ENCODE measurements around the gene IL13RA1.

Gene IL13RA1

GRCh38 chrX:118726887-118727685 lies at the start of gene IL13RA1:
Gene IL13RA1 (plus strand): TSS chrX:118727606. CDS start chrX:118727639, 33 bp downstream.
- Histone ChIP-seq H3K27ac (ENCODE audit: low read length) (peak within 1 kb of the TSS; percentile 84), H3K4me1 (ENCODE audit: control insufficient read depth, insufficient read depth, low read length) (peaks cover 15% of the 10 kb centered on the region), H3K9ac (ENCODE audit: low read length in 2 of 2) (peak within 1 kb of the TSS; percentile 71 to 74)

GRCh38 chrX:118679290-118679689 lies 48.1 kb upstream of the IL13RA1 start:
- Histone ChIP-seq H3K4me3 (ENCODE audit: low read length in 2 of 2) (no peak overlapping the region), H3K27me3 (ENCODE audit: control insufficient read depth in 1 of 2, insufficient read depth in 2 of 2, low read length in 2 of 2) (no peaks in the 10 kb centered on the region), H3K9me3 (ENCODE audit: control insufficient read depth in 2 of 2, low read length in 2 of 2) (no peaks in the 10 kb centered on the region), H3K27ac (ENCODE audit: low read length) (no peak overlapping the region), H3K36me3 (ENCODE audit: control insufficient read depth in 2 of 2, insufficient read depth in 2 of 2, low read length in 2 of 2) (peaks cover 0 to 8% of the 10 kb centered on the region in 2 donors), H3K4me1 (ENCODE audit: control insufficient read depth, insufficient read depth, low read length) (no peaks in the 10 kb centered on the region), H3K9ac (ENCODE audit: low read length in 2 of 2) (no peak overlapping the region)

More at GRCh38 chrX:118726887-118727685, at the start of gene IL13RA1:
- peak within 1 kb of the TSS; percentile 73 to 74 for H3K4me3 ChIP-seq (ENCODE audit: low read length in 2 of 2)
- peaks cover 0 to 3% of the 10 kb centered on the region in 2 donors for H3K27me3 ChIP-seq (ENCODE audit: control insufficient read depth in 1 of 2, insufficient read depth in 2 of 2, low read length in 2 of 2)
- no peaks in the 10 kb centered on the region for H3K9me3 ChIP-seq (ENCODE audit: control insufficient read depth in 2 of 2, low read length in 2 of 2)
- H3K36me3 ChIP-seq (ENCODE audit: control insufficient read depth in 2 of 2, insufficient read depth in 2 of 2, low read length in 2 of 2), result no peaks in the 10 kb centered on the region

GRCh38 chrX:118682258-118683014 lies 45.0 kb upstream of the IL13RA1 start:
- H3K27me3 ChIP-seq (ENCODE audit: control insufficient read depth in 1 of 2, insufficient read depth in 2 of 2, low read length in 2 of 2), result no peaks in the 10 kb centered on the region
- no peaks in the 10 kb centered on the region for H3K9me3 ChIP-seq (ENCODE audit: control insufficient read depth in 2 of 2, low read length in 2 of 2)
- no peak overlapping the region for H3K27ac ChIP-seq (ENCODE audit: low read length)
- H3K36me3 ChIP-seq (ENCODE audit: control insufficient read depth in 2 of 2, insufficient read depth in 2 of 2, low read length in 2 of 2), result peaks cover 0 to 1% of the 10 kb centered on the region in 2 donors
- no peaks in the 10 kb centered on the region for H3K4me1 ChIP-seq (ENCODE audit: control insufficient read depth, insufficient read depth, low read length)
- no peak overlapping the region for H3K4me3 ChIP-seq (ENCODE audit: low read length in 2 of 2)
- H3K9ac ChIP-seq (ENCODE audit: low read length in 2 of 2), result no peak overlapping the region

GRCh38 chrX:118685393-118685792 lies 42.0 kb upstream of the IL13RA1 start:
- no peak overlapping the region for H3K4me3 ChIP-seq (ENCODE audit: low read length in 2 of 2)
- no peaks in the 10 kb centered on the region for H3K4me1 ChIP-seq (ENCODE audit: control insufficient read depth, insufficient read depth, low read length)
- H3K9ac ChIP-seq (ENCODE audit: low read length in 2 of 2), result no peak overlapping the region
- H3K27ac ChIP-seq (ENCODE audit: low read length), result no peak overlapping the region
- H3K9me3 ChIP-seq (ENCODE audit: control insufficient read depth in 2 of 2, low read length in 2 of 2), result no peaks in the 10 kb centered on the region
- H3K36me3 ChIP-seq (ENCODE audit: control insufficient read depth in 2 of 2, insufficient read depth in 2 of 2, low read length in 2 of 2), result no peaks in the 10 kb centered on the region
- no peaks in the 10 kb centered on the region for H3K27me3 ChIP-seq (ENCODE audit: control insufficient read depth in 1 of 2, insufficient read depth in 2 of 2, low read length in 2 of 2)

GRCh38 chrX:118688935-118689334 lies 38.5 kb upstream of the IL13RA1 start:
- H3K9ac ChIP-seq (ENCODE audit: low read length in 2 of 2), result no peak overlapping the region
- H3K4me1 ChIP-seq (ENCODE audit: control insufficient read depth, insufficient read depth, low read length), result no peaks in the 10 kb centered on the region
- H3K27ac ChIP-seq (ENCODE audit: low read length), result no peak overlapping the region
- H3K9me3 ChIP-seq (ENCODE audit: control insufficient read depth in 2 of 2, low read length in 2 of 2), result no peaks in the 10 kb centered on the region
- no peaks in the 10 kb centered on the region for H3K36me3 ChIP-seq (ENCODE audit: control insufficient read depth in 2 of 2, insufficient read depth in 2 of 2, low read length in 2 of 2)
- no peak overlapping the region for H3K4me3 ChIP-seq (ENCODE audit: low read length in 2 of 2)
- H3K27me3 ChIP-seq (ENCODE audit: control insufficient read depth in 1 of 2, insufficient read depth in 2 of 2, low read length in 2 of 2), result no peaks in the 10 kb centered on the region

DNA sequence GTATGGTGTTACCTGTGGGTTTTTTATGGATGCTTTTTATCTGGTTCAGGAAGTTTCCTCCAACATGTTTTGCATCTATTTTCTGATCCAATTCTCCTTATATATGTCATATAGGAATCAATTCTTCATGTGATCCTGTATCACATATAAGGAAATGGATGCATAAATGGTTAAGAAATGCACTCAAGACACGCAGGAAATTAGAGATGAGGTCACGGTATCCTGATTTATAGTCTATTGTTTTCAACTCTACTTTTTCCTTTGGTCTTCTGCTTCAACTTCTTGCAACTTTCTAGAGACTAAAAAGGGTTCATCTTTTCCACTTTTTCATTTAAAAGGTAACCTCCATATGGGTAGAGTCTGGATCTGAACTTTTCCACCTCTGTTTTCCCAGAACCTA lies 33.6 kb upstream of the IL13RA1 start:
- Histone ChIP-seq H3K4me1 (ENCODE audit: control insufficient read depth, insufficient read depth, low read length) (no peaks in the 10 kb centered on the region), H3K9me3 (ENCODE audit: control insufficient read depth in 2 of 2, low read length in 2 of 2) (no peaks in the 10 kb centered on the region), H3K27ac (ENCODE audit: low read length) (no peak overlapping the region), H3K4me3 (ENCODE audit: low read length in 2 of 2) (no peak overlapping the region), H3K27me3 (ENCODE audit: control insufficient read depth in 1 of 2, insufficient read depth in 2 of 2, low read length in 2 of 2) (no peaks in the 10 kb centered on the region), H3K36me3 (ENCODE audit: control insufficient read depth in 2 of 2, insufficient read depth in 2 of 2, low read length in 2 of 2) (no peaks in the 10 kb centered on the region), H3K9ac (ENCODE audit: low read length in 2 of 2) (no peak overlapping the region)

GRCh38 chrX:118694638-118695037 lies 32.8 kb upstream of the IL13RA1 start:
- Histone ChIP-seq H3K4me3 (ENCODE audit: low read length in 2 of 2) (no peak overlapping the region), H3K36me3 (ENCODE audit: control insufficient read depth in 2 of 2, insufficient read depth in 2 of 2, low read length in 2 of 2) (no peaks in the 10 kb centered on the region), H3K27ac (ENCODE audit: low read length) (no peak overlapping the region), H3K9ac (ENCODE audit: low read length in 2 of 2) (no peak overlapping the region), H3K27me3 (ENCODE audit: control insufficient read depth in 1 of 2, insufficient read depth in 2 of 2, low read length in 2 of 2) (peaks cover 0 to 3% of the 10 kb centered on the region in 2 donors), H3K9me3 (ENCODE audit: control insufficient read depth in 2 of 2, low read length in 2 of 2) (no peaks in the 10 kb centered on the region), H3K4me1 (ENCODE audit: control insufficient read depth, insufficient read depth, low read length) (no peaks in the 10 kb centered on the region)

- no peak overlapping the region for H3K27ac ChIP-seq (ENCODE audit: low read length)
- no peak overlapping the region for H3K9ac ChIP-seq (ENCODE audit: low read length in 2 of 2)
- H3K27me3 ChIP-seq (ENCODE audit: control insufficient read depth in 1 of 2, insufficient read depth in 2 of 2, low read length in 2 of 2), result peaks cover 0 to 3% of the 10 kb centered on the region in 2 donors
- H3K36me3 ChIP-seq (ENCODE audit: control insufficient read depth in 2 of 2, insufficient read depth in 2 of 2, low read length in 2 of 2), result no peaks in the 10 kb centered on the region
- H3K9me3 ChIP-seq (ENCODE audit: control insufficient read depth in 2 of 2, low read length in 2 of 2), result no peaks in the 10 kb centered on the region
- no peak overlapping the region for H3K4me3 ChIP-seq (ENCODE audit: low read length in 2 of 2)
- no peaks in the 10 kb centered on the region for H3K4me1 ChIP-seq (ENCODE audit: control insufficient read depth, insufficient read depth, low read length)
These were observed 28.8 kb upstream of the IL13RA1 start for GRCh38 chrX:118698516-118699170.

- H3K9me3 ChIP-seq (ENCODE audit: control insufficient read depth in 2 of 2, low read length in 2 of 2), result no peaks in the 10 kb centered on the region
These were observed 24.7 kb upstream of the IL13RA1 start for GRCh38 chrX:118702741-118703140.

DNA sequence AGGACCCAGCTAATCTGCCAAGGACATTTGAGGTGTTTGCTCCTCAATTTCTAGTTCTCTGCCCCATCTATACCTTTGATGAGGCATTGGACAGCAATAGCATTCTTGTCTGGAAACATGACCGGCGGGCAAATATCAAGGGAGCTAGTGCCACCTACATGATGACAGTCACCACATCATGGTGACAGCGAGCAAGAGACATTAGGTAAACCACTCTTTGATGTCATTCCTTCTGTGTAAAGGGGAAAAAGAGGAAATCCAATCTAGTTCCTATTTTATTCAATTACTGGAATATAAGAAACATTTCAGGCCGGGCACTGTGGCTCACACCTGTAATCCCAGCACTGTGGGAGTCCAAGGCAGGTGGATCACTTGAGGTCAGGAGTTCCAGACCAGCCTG lies 20.7 kb upstream of the IL13RA1 start:
- Histone ChIP-seq H3K4me3 (ENCODE audit: low read length in 2 of 2) (no peak overlapping the region), H3K36me3 (ENCODE audit: control insufficient read depth in 2 of 2, insufficient read depth in 2 of 2, low read length in 2 of 2) (no peaks in the 10 kb centered on the region)

More at GRCh38 chrX:118702741-118703140, 24.7 kb upstream of the IL13RA1 start:
- Histone ChIP-seq H3K9ac (ENCODE audit: low read length in 2 of 2) (no peak overlapping the region), H3K27me3 (ENCODE audit: control insufficient read depth in 1 of 2, insufficient read depth in 2 of 2, low read length in 2 of 2) (peaks cover 0 to 3% of the 10 kb centered on the region in 2 donors), H3K4me3 (ENCODE audit: low read length in 2 of 2) (no peak overlapping the region), H3K36me3 (ENCODE audit: control insufficient read depth in 2 of 2, insufficient read depth in 2 of 2, low read length in 2 of 2) (no peaks in the 10 kb centered on the region), H3K27ac (ENCODE audit: low read length) (no peak overlapping the region), H3K4me1 (ENCODE audit: control insufficient read depth, insufficient read depth, low read length) (peaks cover 3% of the 10 kb centered on the region)

More for the DNA sequence above, 20.7 kb upstream of the IL13RA1 start:
- Histone ChIP-seq H3K4me1 (ENCODE audit: control insufficient read depth, insufficient read depth, low read length) (peaks cover 3% of the 10 kb centered on the region), H3K9me3 (ENCODE audit: control insufficient read depth in 2 of 2, low read length in 2 of 2) (no peaks in the 10 kb centered on the region), H3K27me3 (ENCODE audit: control insufficient read depth in 1 of 2, insufficient read depth in 2 of 2, low read length in 2 of 2) (no peaks in the 10 kb centered on the region), H3K9ac (ENCODE audit: low read length in 2 of 2) (no peak overlapping the region), H3K27ac (ENCODE audit: low read length) (no peak overlapping the region)
